Measurements from ENCODE around the gene AKT1S1.
A peak's percentile ranks its signal among the peaks of the same experiment; 100 is the strongest.

AKT1S1 gene

GRCh38 chr19:49880162-49880869, 3.2 kb upstream of the AKT1S1 start:
- POLR2A ChIA-PET: interaction anchor here (1.2 kb wide), 1 partner anchor 49 kb away, joined by 6 read pairs; the partner anchor contains the start of genes ATF5 and NUP62
- no peak for DNase-seq (ENCODE audit: extremely low spot score)
- CTCF ChIA-PET: interaction anchor here (1.5 kb wide), 1 partner anchor 18 kb away, joined by 4 read pairs; no protein-coding TSS in a partner anchor
- TF ChIP-seq CTCF (IDR thresholded peaks at IDR 0.05; ENCODE audit: control extremely low read depth, extremely low read depth, low read depth, missing control alignments): no peak

- ChIA-PET POLR2A (no interaction called here), CTCF (no interaction called here)
- TF ChIP-seq CTCF (IDR thresholded peaks at IDR 0.05; ENCODE audit: control extremely low read depth, extremely low read depth, low read depth, missing control alignments): no peak
- DNase-seq (ENCODE audit: extremely low spot score): no peak
These were observed 2.2 kb upstream of the AKT1S1 start for GRCh38 chr19:49879243-49879963.

GRCh38 chr19:49878744-49879070, 1.6 kb upstream of the AKT1S1 start:
- ChIA-PET POLR2A (no interaction called here), CTCF (no interaction called here)
- no peak for TF ChIP-seq CTCF (IDR thresholded peaks at IDR 0.05; ENCODE audit: control extremely low read depth, extremely low read depth, low read depth, missing control alignments)
- no peak for DNase-seq (ENCODE audit: extremely low spot score)

GRCh38 chr19:49877879-49878743, 956 bp upstream of the AKT1S1 start:
- peak; percentile 97 for DNase-seq (ENCODE audit: extremely low spot score)
- no peak for TF ChIP-seq CTCF (IDR thresholded peaks at IDR 0.05; ENCODE audit: control extremely low read depth, extremely low read depth, low read depth, missing control alignments)
- ChIA-PET POLR2A (interaction anchor here (0.6 kb wide), 1 partner anchor 10 kb away, joined by 3 read pairs; no protein-coding TSS in a partner anchor), CTCF (interaction anchor here (1.2 kb wide), 1 partner anchor 12 kb away, joined by 4 read pairs; no protein-coding TSS in a partner anchor)

GRCh38 chr19:49876422-49877019, 634 bp downstream of the AKT1S1 start:
- no peak for TF ChIP-seq CTCF (IDR thresholded peaks at IDR 0.05; ENCODE audit: control extremely low read depth, extremely low read depth, low read depth, missing control alignments)
- peak; percentile 88 for DNase-seq (ENCODE audit: extremely low spot score)
- CTCF ChIA-PET: interaction anchor here (0.8 to 1.5 kb wide), 6 partner anchors 14 to 63 kb away, joined by 3 to 4 read pairs (median 4); partner anchors contain the start of genes FUZ and PTOV1
- POLR2A ChIA-PET: interaction anchor here (0.6 to 1.5 kb wide), 5 partner anchors 12 to 110 kb away, joined by 3 to 11 read pairs (median 3); partner anchors contain the start of genes AP2A1, ATF5 and NUP62
